BLaER1 treated with 17β-estradiol and CSF1 and Interleukin-3, amounts not matched to agents 10 nM and 100 nM (cell line): ENCODE data around the gene RBMS3.

Experiments
- H3K27ac ChIP-seq, 11 experiments: shearing (Covaris generic); formaldehyde crosslinking; 2 replicates each; pipeline ENCODE4 v1.8.1; 2022
- H3K27me3 ChIP-seq, 11 experiments: shearing (Covaris generic); formaldehyde crosslinking; 2 replicates each; pipeline ENCODE4 v1.8.1; 2022
- H3K36me3 ChIP-seq, 11 experiments: shearing (Covaris generic); formaldehyde crosslinking; 2 replicates each; pipeline ENCODE4 v1.8.1; 2022
- H3K4me1 ChIP-seq, 10 experiments: shearing (Covaris generic); formaldehyde crosslinking; 2 replicates each; pipeline ENCODE4 v1.8.1; 2022
- H3K4me2 ChIP-seq, 11 experiments: shearing (Covaris generic); formaldehyde crosslinking; 2 replicates each; pipeline ENCODE4 v1.8.1; 2022
- H3K4me3 ChIP-seq, 10 experiments: shearing (Covaris generic); formaldehyde crosslinking; 2 replicates each; pipeline ENCODE4 v1.8.1; 2022
- H3K9ac ChIP-seq, 11 experiments: shearing (Covaris generic); formaldehyde crosslinking; 2 replicates each; pipeline ENCODE4 v1.8.1; 2022
- H3K9me3 ChIP-seq, 11 experiments: shearing (Covaris generic); formaldehyde crosslinking; replicated peaks in 1 of 11; 2 replicates each; pipeline ENCODE4 v1.8.1; 2022
- H4K20me1 ChIP-seq, 11 experiments: shearing (Covaris generic); formaldehyde crosslinking; 2 replicates each; pipeline ENCODE4 v1.8.1; 2022
- Cebpa-rat ChIP-seq, 11 experiments: shearing (Covaris generic); IDR thresholded peaks; 2 replicates each; pipeline ENCODE4 v1.8.1; 2022

RBMS3 gene

GRCh38 chr3:29338377-29338776, 57.5 kb downstream of the RBMS3 start:
- Histone ChIP-seq H3K9me3 (no peaks in the 10 kb centered on the region), H3K4me3 (no peak overlapping the region), H3K4me1 (peaks cover 0 to 12% (median 0%) of the 10 kb centered on the region in 10 experiments; a peak in 2 of 20 replicates), H3K36me3 (no peaks in the 10 kb centered on the region), H3K9ac (no peak overlapping the region), H3K27ac (no peak overlapping the region), H3K4me2 (no peak overlapping the region), H3K27me3 (no peaks in the 10 kb centered on the region), H4K20me1 (no peaks in the 10 kb centered on the region)
- no peak for TF ChIP-seq Cebpa-rat (IDR thresholded peaks at IDR 0.05)

- TF ChIP-seq Cebpa-rat (IDR thresholded peaks at IDR 0.05), result no peak
- Histone ChIP-seq H3K9me3 (no peaks in the 10 kb centered on the region), H3K4me1 (peaks cover 0 to 20% (median 0%) of the 10 kb centered on the region in 10 experiments; a peak in 4 of 20 replicates), H4K20me1 (no peaks in the 10 kb centered on the region), H3K27me3 (no peaks in the 10 kb centered on the region), H3K27ac (no peak overlapping the region), H3K9ac (no peak overlapping the region), H3K4me2 (no peak overlapping the region), H3K4me3 (no peak overlapping the region), H3K36me3 (no peaks in the 10 kb centered on the region)
These were observed 58.4 kb downstream of the RBMS3 start for GRCh38 chr3:29339016-29339833.

- Histone ChIP-seq H3K9me3 (no peaks in the 10 kb centered on the region), H3K36me3 (no peaks in the 10 kb centered on the region), H3K4me1 (peaks cover 0 to 16% (median 0%) of the 10 kb centered on the region in 10 experiments; a peak in 4 of 20 replicates), H3K27me3 (no peaks in the 10 kb centered on the region), H3K4me2 (peak overlapping the region in 2 of 11 experiments; percentile 30 to 59; a peak in 4 of 22 replicates), H3K9ac (no peak overlapping the region), H3K4me3 (no peak overlapping the region), H3K27ac (0 out of 22 replicates have a peak overlapping the region, but pooled peaks of 1 of the 11 experiments have one; percentile 17), H4K20me1 (no peaks in the 10 kb centered on the region)
- no peak for TF ChIP-seq Cebpa-rat (IDR thresholded peaks at IDR 0.05)
These were observed 63.3 kb downstream of the RBMS3 start for GRCh38 chr3:29344154-29344553.

- Histone ChIP-seq H4K20me1 (no peaks in the 10 kb centered on the region), H3K9ac (no peak overlapping the region), H3K9me3 (no peaks in the 10 kb centered on the region), H3K4me2 (peak overlapping the region in 1 of 11 experiments; percentile 59; a peak in 1 of 22 replicates), H3K4me3 (no peak overlapping the region), H3K27ac (no peak overlapping the region), H3K36me3 (no peaks in the 10 kb centered on the region), H3K27me3 (no peaks in the 10 kb centered on the region), H3K4me1 (peaks cover 0 to 16% (median 0%) of the 10 kb centered on the region in 10 experiments; a peak in 4 of 20 replicates)
- no peak for TF ChIP-seq Cebpa-rat (IDR thresholded peaks at IDR 0.05)
These were observed 64.1 kb downstream of the RBMS3 start for GRCh38 chr3:29344935-29345334.

- Histone ChIP-seq H3K4me2 (no peak overlapping the region), H3K27me3 (no peaks in the 10 kb centered on the region), H3K9ac (no peak overlapping the region), H3K27ac (no peak overlapping the region), H3K36me3 (no peaks in the 10 kb centered on the region), H3K9me3 (no peaks in the 10 kb centered on the region), H3K4me3 (no peak overlapping the region), H3K4me1 (peaks cover 0 to 16% (median 0%) of the 10 kb centered on the region in 10 experiments; a peak in 4 of 20 replicates), H4K20me1 (no peaks in the 10 kb centered on the region)
- TF ChIP-seq Cebpa-rat (IDR thresholded peaks at IDR 0.05), result no peak
These were observed 64.8 kb downstream of the RBMS3 start for GRCh38 chr3:29345516-29346300.

GRCh38 chr3:29346828-29347227, 66.0 kb downstream of the RBMS3 start:
- Histone ChIP-seq H3K4me3 (no peak overlapping the region), H3K4me1 (peaks cover 0 to 16% (median 0%) of the 10 kb centered on the region in 10 experiments; a peak in 4 of 20 replicates), H3K27me3 (no peaks in the 10 kb centered on the region), H3K9ac (no peak overlapping the region), H3K9me3 (no peaks in the 10 kb centered on the region), H3K36me3 (no peaks in the 10 kb centered on the region), H3K27ac (no peak overlapping the region), H4K20me1 (no peaks in the 10 kb centered on the region), H3K4me2 (no peak overlapping the region)
- TF ChIP-seq Cebpa-rat (IDR thresholded peaks at IDR 0.05), result no peak

GRCh38 chr3:29347412-29347811, 66.5 kb downstream of the RBMS3 start:
- Histone ChIP-seq H3K27ac (no peak overlapping the region), H3K9me3 (no peaks in the 10 kb centered on the region), H3K4me1 (peaks cover 0 to 16% (median 0%) of the 10 kb centered on the region in 10 experiments; a peak in 4 of 20 replicates), H3K4me3 (no peak overlapping the region), H4K20me1 (no peaks in the 10 kb centered on the region), H3K27me3 (no peaks in the 10 kb centered on the region), H3K9ac (no peak overlapping the region), H3K4me2 (no peak overlapping the region), H3K36me3 (no peaks in the 10 kb centered on the region)
- no peak for TF ChIP-seq Cebpa-rat (IDR thresholded peaks at IDR 0.05)

- TF ChIP-seq Cebpa-rat (IDR thresholded peaks at IDR 0.05), result no peak
- Histone ChIP-seq H3K4me3 (no peak overlapping the region), H3K9me3 (no peaks in the 10 kb centered on the region), H3K36me3 (no peaks in the 10 kb centered on the region), H3K27me3 (no peaks in the 10 kb centered on the region), H3K27ac (no peak overlapping the region), H3K4me1 (peaks cover 0 to 16% (median 0%) of the 10 kb centered on the region in 10 experiments; a peak in 4 of 20 replicates), H3K4me2 (no peak overlapping the region), H4K20me1 (no peaks in the 10 kb centered on the region), H3K9ac (no peak overlapping the region)
These were observed 67.4 kb downstream of the RBMS3 start for GRCh38 chr3:29348316-29348715.

GRCh38 chr3:29349049-29349448, 68.2 kb downstream of the RBMS3 start:
- no peak overlapping the region for H3K9ac ChIP-seq
- no peak overlapping the region for H3K4me2 ChIP-seq
- H3K27ac ChIP-seq, result no peak overlapping the region
- no peaks in the 10 kb centered on the region for H3K36me3 ChIP-seq
- H3K9me3 ChIP-seq, result no peaks in the 10 kb centered on the region
- H3K4me3 ChIP-seq, result no peak overlapping the region
- peaks cover 0 to 9% (median 0%) of the 10 kb centered on the region in 10 experiments; a peak in 4 of 20 replicates for H3K4me1 ChIP-seq
- H3K27me3 ChIP-seq, result no peaks in the 10 kb centered on the region
- no peak for TF ChIP-seq Cebpa-rat (IDR thresholded peaks at IDR 0.05)
- H4K20me1 ChIP-seq, result no peaks in the 10 kb centered on the region
